Left forelimb (tissue), 1 donor: ENCODE results near the gene MAJIN.

Experiments
- DNase-seq: peaks from one replicate; pipeline ENCODE4 v3.0.0-alpha.2; 2018; ENCODE audit warnings: low spot score

MAJIN gene

GRCh38 chr11:64892411-64892831 is 79.5 kb downstream of the MAJIN start:
- DNase-seq, result no peak

- DNase-seq, result no peak
Measured at GRCh38 chr11:64891880-64892279, 80.0 kb downstream of the MAJIN start.

- no peak for DNase-seq
Measured at GRCh38 chr11:64891215-64891848, 80.6 kb downstream of the MAJIN start.

DNA sequence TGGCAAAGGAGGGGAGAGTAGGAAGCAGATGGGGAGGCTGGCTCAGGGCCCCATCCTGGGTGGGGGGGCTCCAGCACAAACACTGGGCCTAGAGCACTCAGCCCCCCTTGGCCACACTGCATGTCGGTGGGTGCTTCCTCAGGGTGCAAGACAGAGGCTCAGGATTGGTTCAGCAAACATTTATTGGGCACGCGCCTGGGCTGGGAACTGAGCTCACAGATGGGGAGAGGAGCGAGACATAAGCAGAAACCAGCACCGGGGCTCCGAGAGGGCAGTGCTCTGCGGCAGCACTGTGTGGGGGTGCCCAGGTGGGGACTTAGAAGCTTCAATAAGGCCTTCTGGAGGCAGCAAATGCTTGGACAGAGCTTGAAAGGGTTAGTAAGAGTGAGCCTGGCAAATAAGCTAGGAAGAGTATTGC is 81.4 kb downstream of the MAJIN start:
- DNase-seq, result no peak

GRCh38 chr11:64888729-64889511 is 83.0 kb downstream of the MAJIN start:
- DNase-seq, result no peak

- no peak for DNase-seq
Measured at GRCh38 chr11:64888406-64888728, 83.5 kb downstream of the MAJIN start.
